ENCODE measurements around the gene FKBP7.
A peak's percentile ranks its signal among the peaks of the same experiment; 100 is the strongest.
"Not testable (repeated sequence)": the region's sequence is repeated elsewhere in the genome, so short reads cannot be mapped to it uniquely, and the experiment has no call there.

Gene FKBP7

DNA sequence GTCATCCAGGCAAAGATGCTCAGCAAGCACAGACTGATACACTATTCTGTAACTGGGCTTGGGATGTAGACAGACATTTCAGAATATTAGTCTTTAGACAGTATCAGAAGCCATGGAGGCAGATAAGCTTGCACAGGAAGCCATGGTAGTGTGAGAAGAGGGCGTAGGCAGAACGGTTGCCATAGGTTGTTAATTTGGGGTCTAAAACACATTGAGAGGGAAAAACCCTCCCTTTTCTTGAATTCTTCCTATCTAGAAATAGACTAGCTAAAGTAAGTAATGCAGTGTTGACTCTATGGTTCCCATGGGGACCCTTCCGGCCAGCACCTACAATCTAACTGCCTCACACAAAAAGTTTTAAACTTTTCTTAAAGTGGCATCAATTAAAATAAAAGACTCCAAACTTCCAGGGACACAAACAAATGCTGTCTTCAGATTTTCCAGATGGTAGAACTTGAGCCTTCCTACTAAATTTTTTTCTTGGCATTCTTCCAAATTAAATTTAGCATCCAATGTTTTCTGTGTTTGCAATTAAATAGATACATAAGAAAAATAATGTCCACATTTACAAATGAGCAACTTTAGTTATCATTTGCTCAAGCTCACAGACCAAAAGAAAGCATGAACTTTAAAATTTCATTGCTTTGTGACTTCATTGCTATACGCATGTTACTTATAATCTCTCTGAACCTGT, 29.3 kb downstream of the FKBP7 start:
- no peak for DNase-seq

DNA sequence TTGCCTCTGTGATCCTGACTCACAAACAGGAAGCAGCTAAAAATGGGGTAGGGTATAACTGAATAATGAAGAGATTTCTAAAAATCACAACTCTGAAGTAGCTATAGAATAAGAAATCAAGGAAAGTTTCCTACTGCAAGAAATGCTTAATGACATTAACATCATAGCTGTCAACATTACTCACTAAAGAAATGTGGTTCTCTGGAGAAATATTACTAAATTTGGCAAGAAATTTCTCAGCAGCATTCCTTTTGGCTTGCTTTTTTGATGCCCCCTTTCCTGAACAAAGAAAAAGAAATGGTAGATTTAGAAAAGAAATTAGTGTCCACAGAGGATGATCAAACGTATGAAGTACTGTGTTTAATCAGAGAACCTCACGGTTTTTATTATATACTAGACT, 37.0 kb downstream of the FKBP7 start:
- DNase-seq: no peak

DNA sequence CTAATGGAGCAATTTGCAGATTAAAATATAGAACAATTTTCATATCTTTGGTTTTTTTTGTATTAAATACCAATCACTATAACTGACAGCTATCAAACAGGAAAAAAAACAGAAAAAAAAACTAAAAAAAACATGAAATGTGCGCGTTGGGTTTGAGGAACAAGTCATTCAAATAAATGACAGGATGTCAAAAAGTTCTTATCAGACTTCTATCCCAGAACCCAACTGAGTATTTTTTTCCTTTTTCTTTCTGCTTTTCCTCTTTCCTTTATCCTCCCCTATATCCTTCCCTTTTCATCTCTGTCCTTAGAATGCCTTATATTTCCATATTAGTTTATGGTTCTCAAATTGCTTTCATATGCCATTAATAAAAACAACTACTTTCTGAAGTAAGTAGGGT, 41.7 kb downstream of the FKBP7 start:
- no peak for DNase-seq

DNA sequence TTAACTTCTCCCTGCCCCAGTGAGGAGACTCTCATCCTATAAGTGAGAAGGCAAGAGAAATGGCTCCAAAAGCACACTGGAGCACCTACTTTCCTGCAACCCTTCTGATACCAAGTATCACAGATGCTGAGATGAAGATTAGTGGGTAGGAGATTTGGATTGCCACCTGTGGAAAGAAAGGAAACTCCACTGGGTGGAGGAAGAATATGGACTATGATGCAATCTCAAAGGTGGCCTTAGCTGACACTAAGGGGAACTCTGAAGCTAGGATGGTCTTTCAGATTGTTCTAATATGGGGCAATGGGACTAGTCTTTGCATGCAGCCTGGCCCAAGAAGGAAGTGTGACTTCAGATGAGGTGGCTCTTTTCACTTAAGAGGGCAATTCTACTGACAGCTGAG, 49.1 kb downstream of the FKBP7 start:
- DNase-seq: no peak

DNA sequence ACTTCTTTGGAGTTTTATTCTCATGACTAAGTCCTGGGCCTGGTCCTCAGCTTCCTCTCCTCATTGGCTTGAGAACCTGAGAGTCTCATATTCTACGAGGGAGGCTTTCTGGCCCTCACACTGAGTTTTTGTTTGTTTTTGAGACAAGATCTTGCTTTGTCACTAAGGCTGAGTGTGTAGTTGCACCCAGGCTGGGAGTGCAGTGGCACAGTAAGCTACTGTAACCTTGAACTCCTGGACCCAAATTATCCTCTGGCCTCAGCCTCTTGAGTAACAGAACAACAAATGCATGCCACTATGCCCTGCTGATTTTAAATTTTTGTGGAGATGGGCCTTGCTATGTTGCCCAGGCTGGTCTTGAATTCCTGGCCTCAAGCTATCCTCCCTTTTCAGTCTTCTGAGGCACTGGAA, 50.0 kb downstream of the FKBP7 start:
- DNase-seq: no peak

DNA sequence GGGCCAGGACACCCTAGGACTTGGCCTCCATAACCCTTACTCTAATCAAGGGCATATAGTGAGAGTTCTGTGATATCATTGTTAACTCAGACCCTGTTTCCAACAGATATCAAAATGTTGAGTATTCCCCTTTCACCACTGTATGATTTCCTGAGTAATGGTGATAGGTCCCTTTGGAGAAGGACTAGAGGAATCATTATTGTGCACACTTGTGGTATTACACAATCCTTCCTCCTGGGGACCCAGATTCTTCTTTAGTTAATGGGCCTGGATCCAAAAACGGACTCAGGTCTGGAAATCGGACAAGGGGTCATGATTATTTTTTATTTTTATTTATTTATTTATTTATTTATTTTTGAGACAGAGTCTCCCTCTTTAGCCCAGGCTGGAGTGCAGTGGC, 50.9 kb downstream of the FKBP7 start:
- DNase-seq: no peak

DNA sequence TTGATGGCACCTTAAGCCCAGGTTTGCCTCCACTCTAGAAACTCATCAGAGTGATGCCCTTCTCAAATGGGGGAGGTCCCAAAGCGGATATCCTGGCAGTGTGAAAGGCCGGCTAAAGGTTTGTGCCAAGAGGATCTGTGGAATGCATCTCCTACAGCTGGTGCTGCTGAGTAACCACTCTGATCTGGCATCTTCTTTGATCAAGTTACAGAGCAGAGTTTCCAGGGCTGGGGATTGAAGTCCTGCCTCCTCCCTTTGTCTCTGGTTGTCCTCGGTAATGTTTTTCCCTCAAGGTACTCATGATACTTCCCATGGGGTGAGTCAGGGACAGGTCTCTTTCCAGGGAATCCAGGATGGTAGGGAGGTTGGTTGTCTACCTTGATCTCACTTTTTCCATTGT, 52.0 kb downstream of the FKBP7 start:
- no peak for DNase-seq

DNA sequence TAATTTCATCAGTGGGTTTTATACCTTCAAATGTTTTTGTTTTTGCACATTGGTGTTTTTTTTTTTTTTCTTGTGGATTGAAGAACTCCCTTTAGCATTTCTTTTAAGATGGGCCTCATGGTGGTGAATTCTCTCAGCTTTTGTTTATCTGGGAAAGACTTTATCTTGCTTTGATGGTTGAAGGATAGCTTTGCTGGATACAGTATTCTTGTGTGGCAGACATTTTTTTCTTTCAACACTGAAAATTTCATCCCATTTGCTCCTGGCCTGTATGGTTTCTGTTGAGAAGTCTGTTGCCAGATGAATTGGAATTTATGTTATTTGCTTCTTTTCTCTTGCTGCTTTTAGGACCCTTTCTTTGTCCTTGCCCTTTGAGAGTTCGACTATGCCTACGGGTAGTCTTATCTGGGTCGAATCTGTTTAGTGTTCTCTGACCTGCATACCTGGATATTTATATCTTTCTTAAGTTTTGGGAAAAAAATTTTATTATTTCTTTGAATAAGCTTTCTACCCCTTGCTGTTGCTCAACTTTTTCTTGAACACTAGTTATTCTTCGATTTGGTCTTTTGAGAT, 53.1 kb downstream of the FKBP7 start:
- no peak for DNase-seq

DNA sequence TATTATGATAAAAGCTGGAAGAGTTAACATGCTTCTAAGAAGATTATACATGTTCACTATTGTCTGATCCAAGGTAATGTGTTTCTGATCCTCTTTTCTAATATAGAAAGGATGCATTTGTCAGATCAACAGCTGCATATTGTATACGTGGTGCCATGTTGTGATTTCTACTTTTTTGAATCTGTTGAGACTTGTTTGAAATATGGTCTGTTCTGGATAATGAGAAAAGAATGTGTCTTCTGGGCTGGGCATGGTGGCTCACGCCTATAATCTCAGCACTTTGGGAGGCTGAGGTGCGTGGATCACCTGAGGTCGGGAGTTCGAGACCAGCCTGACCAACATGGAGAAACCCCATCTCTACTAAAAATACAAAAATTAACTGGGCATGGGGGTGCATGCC, 54.7 kb downstream of the FKBP7 start:
- DNase-seq: not testable (repeated sequence)

DNA sequence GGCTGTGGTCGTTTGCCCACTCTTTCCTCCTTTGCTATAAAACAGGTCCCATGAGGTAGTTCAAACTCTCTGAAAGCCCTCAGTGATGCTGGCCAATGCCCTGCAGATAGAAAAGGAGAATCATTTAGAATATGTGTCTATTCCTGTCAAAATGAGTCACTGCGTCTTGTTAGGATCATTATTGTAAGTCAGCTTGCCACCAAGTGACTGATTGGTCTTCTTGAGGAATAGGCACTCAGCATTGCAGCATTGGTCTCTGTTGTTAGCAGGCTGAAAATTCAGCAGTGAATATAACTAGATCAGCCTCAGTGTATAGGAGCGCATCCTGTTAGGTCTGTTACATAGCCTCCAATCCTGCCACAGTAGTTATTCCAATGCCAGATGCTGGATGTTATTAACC, 56.3 kb downstream of the FKBP7 start:
- no peak for DNase-seq

DNA sequence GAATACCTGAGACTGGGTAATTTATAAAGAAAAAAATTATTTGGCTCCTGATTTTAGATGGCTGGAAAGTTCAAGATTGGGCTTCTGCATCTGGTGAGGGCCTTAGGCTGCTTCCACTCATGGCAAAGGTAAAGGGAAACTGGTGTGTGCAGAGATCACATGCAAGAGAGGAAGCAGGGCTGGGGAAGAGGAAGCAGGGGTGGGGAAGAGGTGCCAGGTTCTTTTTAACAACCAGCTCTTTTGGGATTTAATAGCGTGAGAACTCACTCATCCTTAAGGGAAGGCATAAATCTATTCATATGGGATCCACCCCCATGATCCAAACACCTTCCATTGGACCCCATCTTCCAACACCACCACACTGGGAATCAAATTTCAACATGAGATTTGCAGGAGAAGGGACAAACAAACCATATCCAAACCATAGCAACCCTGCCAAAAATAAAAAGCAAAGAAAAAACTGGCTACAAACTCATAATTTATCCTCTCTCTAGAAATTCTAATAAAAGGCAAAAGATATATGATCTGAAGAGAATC, 57.9 kb downstream of the FKBP7 start:
- DNase-seq: no peak

DNA sequence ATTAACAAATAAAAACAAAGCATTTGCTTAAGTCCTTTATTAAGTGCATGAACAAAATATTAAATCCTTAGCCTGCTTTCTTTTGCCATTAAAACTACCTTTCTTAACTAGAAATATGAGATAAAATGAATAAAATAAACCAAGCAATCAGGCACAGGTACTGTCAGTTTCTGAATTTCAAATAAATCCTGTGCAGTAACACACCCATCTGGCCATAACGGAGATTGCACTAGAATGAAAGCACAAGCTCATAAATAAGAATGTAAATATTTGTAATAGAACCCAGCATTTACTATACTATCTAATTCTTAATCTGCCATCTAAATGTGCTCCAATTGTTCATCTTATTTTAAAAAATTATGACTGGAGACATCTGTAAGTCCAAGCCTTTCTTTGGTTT, 59.3 kb downstream of the FKBP7 start:
- no peak for DNase-seq

DNA sequence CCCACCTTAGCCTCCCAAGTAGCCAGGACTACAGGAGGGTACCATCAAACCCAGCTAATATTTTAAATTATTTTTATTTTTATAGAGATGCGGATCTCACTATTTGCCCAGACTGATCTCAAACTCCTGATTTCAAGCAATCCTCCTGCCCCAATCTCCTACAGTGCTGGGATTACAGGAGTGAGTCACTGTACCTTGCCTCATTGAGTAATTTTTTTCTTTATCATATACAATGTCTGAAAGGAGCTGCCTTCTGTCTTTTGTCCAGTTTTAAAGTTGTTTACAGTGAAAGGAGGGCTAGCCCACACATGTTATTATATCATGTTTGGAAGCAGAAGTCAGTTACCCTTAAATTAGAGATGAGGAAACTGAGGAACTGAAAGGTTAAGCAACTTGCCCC, 60.0 kb downstream of the FKBP7 start:
- no peak for DNase-seq

DNA sequence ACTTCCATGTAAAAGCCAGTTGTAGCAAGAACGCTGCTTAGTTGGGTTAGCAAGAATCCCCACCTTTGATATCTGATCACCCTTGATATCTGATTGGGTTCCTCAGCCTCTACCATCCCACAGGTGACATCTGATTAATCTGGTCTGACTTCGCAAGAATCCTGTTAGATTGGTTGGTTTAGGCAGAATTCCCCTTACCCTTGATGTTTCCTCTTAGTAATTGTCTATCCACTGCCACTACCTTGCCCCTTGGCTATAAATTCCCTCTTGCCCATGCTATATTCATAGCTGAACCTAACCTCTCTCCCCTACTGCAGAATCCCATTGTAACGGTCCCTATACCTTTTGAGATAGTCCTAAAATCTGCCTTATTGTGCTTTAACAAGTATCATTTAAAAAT, 60.5 kb downstream of the FKBP7 start:
- DNase-seq: no peak

DNA sequence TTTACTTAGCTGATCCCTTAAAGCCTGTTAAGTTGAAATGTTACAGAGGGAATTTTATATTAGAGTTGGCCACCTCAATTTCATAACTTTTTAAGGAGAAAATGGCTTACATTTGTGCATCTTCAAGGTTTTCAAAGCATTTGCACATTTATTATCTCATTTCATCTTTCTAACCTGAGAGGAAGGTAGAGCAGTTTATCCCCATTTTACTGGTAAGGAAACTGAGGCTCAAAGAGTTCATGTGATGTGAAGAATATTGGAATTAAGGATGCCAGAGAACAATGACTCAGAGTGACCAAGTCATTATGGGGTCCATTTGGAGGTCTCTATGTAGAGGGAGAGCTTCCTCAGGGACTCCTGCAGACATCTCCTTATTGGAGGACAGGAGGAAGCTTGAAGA, 62.4 kb downstream of the FKBP7 start:
- DNase-seq: no peak

DNA sequence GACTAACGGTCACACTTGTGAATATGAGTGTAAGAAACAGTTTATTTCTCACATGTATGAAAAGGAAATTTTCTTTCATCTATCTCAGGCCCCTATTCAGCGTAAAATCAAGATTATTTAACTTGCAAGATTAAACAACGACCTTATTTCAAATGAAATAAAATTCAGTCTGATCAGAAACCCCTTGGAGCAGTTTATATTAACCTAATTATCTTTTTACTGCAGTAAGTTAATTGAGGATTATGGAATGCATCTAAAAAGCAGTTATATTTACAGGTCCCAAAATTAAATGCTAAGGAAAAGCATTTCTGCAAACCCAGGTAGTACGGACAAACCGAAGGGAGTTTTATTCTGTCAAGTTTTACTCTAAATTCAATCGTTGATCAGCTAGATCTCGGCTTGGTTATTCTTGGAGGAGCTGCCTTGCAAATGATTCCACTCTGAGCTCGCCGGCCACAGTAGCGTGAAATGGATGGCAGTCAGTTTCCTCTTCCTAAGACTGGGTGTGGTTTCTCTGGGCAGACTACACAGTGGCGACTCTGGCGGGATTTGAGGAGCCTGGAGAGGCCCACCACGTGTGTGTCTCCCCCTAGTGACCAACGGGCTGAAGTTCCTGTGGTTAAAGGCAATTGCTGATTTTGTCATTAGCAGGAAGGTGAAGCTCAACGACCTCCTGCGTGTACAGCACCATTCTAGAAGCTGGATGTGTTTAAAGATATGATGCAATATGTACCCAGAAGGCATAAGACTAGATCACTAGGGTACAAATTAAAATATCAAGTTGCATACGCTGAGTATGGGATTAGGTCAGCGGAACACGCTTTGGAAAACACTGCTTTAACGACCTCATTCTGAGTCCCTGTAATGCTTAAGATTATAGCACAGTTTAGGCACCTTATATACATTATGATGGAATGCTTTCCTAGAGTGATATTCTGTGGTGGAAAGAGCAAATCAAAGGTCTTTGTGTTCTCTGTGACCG, 63.8 kb downstream of the FKBP7 start:
- peak; percentile 97 for DNase-seq

Measured in activated CD4-positive, alpha-beta T cell treated with anti-CD3 and anti-CD28 coated beads, Interleukin-10, Interleukin-2, amounts not matched to agents 100 ng/mL and 50 ng/mL, durations not matched to agents 16 hours and 8 hours (primary cell).